A549 (cell line): Measurements from ENCODE around the gene ANO2.

Experiments used
- EP300 ChIP-seq, 2 experiments: fragments of >200 bp; sonication (Bioruptor Twin); formaldehyde crosslinking; IDR thresholded peaks; 2 replicates in 1 of 2; 3 replicates in 1 of 2; pipeline ENCODE4 v1.6.1; 2016 to 2017
- POLR2AphosphoS2 ChIP-seq: conservative IDR thresholded peaks from 2 replicates; pipeline ENCODE4 v1.6.1; 2012; ENCODE audit warnings: low read length, improper control_type of control experiment, inconsistent platforms
- TF ChIP-seq, protein P1 (sequence below): fragments of >200 bp; sonication (Bioruptor Twin); formaldehyde crosslinking; IDR thresholded peaks from 3 replicates; pipeline ENCODE4 v1.5.1; 2016

DNA sequence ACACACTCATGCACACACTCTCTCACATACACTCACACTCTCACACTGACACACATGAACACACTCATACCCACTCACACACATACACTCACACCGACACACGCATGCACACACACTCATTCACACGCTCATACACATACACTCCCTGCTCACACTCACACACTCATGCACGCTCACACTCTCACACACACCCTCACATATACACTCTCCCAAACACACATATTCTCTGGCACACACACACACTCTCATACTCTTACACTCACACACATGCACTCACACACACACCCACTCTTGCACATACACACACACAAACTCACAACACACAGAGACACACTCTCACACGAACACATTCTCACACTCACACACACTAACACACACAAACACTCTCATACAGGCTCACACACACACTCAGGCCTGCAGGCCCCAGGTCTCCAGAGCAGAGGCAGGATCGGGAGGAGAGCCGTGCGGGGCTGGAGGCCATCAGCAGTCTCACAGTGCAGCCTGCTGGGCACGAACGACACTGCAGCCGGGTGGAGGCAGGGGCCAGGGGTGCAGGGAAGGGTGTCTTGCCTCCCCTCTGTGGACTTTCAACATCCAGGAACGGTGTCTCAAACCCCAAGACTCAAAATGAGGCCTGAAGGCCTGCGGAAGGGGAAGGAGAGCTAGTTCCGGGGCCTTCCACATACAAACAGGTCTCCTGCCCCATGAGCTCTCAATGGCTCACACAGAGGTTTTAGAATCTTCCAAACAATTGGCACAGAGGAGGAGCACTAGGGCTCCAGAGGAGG, 148.7 kb downstream of the ANO2 start:
- TF ChIP-seq, protein P1, sequence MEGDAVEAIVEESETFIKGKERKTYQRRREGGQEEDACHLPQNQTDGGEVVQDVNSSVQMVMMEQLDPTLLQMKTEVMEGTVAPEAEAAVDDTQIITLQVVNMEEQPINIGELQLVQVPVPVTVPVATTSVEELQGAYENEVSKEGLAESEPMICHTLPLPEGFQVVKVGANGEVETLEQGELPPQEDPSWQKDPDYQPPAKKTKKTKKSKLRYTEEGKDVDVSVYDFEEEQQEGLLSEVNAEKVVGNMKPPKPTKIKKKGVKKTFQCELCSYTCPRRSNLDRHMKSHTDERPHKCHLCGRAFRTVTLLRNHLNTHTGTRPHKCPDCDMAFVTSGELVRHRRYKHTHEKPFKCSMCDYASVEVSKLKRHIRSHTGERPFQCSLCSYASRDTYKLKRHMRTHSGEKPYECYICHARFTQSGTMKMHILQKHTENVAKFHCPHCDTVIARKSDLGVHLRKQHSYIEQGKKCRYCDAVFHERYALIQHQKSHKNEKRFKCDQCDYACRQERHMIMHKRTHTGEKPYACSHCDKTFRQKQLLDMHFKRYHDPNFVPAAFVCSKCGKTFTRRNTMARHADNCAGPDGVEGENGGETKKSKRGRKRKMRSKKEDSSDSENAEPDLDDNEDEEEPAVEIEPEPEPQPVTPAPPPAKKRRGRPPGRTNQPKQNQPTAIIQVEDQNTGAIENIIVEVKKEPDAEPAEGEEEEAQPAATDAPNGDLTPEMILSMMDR: peak; percentile 30
- TF ChIP-seq POLR2AphosphoS2 (no peak), EP300 (IDR thresholded peaks at IDR 0.05) (no peak)
